Loucy (cell line): ENCODE data around the gene MUSK.

Experiments
- H2AFZ ChIP-seq: fragments of 200-600 bp; sonication (generic); 2 replicates; pipeline ENCODE4 v1.6.0; 2016; ENCODE audit warnings: antibody characterized with exemption, mild to moderate bottlenecking, low read length, moderate library complexity
- H3F3A ChIP-seq: fragments of 200-600 bp; 2 replicates; pipeline ENCODE4 v1.6.0; 2016; ENCODE audit warnings: antibody characterized with exemption, low read depth, mild to moderate bottlenecking
- H3K27me3 ChIP-seq: fragments of 200-600 bp; sonication (generic); 2 replicates; pipeline ENCODE4 v1.6.1; 2014; ENCODE audit warnings: low read length, mild to moderate bottlenecking; ENCODE audit not compliant: insufficient read depth, poor library complexity, severe bottlenecking
- H3K36me3 ChIP-seq: fragments of 200-600 bp; sonication (generic); 2 replicates; pipeline ENCODE4 v1.6.1; 2016; ENCODE audit warnings: low read length; ENCODE audit not compliant: insufficient read depth
- H3K4me1 ChIP-seq: fragments of 200-600 bp; sonication (generic); 2 replicates; pipeline ENCODE4 v1.5.1; 2014; ENCODE audit warnings: low read length, mild to moderate bottlenecking; ENCODE audit not compliant: insufficient read depth, poor library complexity, severe bottlenecking
- H3K4me2 ChIP-seq: fragments of 200-600 bp; sonication (generic); 2 replicates; pipeline ENCODE4 v1.6.0; 2014; ENCODE audit warnings: antibody characterized with exemption, low read length, low read depth, mild to moderate bottlenecking; ENCODE audit not compliant: poor library complexity, severe bottlenecking
- H3K4me3 ChIP-seq: fragments of 200-600 bp; sonication (generic); 2 replicates; pipeline ENCODE4 v1.5.1; 2014; ENCODE audit warnings: low read length, mild to moderate bottlenecking, mixed read lengths; ENCODE audit not compliant: poor library complexity, severe bottlenecking
- H3K79me2 ChIP-seq: fragments of 200-600 bp; sonication (generic); 2 replicates; pipeline ENCODE4 v1.6.1; 2014; ENCODE audit warnings: low read length; ENCODE audit not compliant: insufficient read depth
- H3K9ac ChIP-seq: fragments of 200-600 bp; sonication (generic); 2 replicates; pipeline ENCODE4 v1.6.0; 2014; ENCODE audit warnings: mild to moderate bottlenecking, low read depth, low read length, moderate library complexity; ENCODE audit not compliant: poor library complexity, severe bottlenecking
- H3K9me2 ChIP-seq: fragments of 200-600 bp; sonication (generic); replicated peaks from 2 replicates; pipeline ENCODE4 v1.6.1; 2016; ENCODE audit warnings: low read depth, low read length, mixed read lengths
- H3K9me3 ChIP-seq: fragments of 200-600 bp; sonication (generic); 2 replicates; pipeline ENCODE4 v1.6.1; 2014; ENCODE audit warnings: mild to moderate bottlenecking, antibody characterized with exemption, low read length, low read depth; ENCODE audit not compliant: insufficient read depth
- H4K20me1 ChIP-seq: fragments of 200-600 bp; sonication (generic); 2 replicates; pipeline ENCODE4 v1.6.0; 2014; ENCODE audit warnings: antibody characterized with exemption, low read length, mild to moderate bottlenecking; ENCODE audit not compliant: insufficient read depth, poor library complexity, severe bottlenecking
- EZH2phosphoT487 ChIP-seq: fragments of 200-600 bp; IDR thresholded peaks from 2 replicates; pipeline ENCODE4 v1.6.1; 2018; ENCODE audit warnings: antibody characterized with exemption, mild to moderate bottlenecking, moderate library complexity, borderline replicate concordance
- TF ChIP-seq, protein P1 (sequence below): fragments of 200-600 bp; sonication (generic); conservative IDR thresholded peaks from 2 replicates; pipeline ENCODE4 v1.5.1; 2014; ENCODE audit warnings: mild to moderate bottlenecking, antibody characterized with exemption, low read length

MUSK gene

DNA sequence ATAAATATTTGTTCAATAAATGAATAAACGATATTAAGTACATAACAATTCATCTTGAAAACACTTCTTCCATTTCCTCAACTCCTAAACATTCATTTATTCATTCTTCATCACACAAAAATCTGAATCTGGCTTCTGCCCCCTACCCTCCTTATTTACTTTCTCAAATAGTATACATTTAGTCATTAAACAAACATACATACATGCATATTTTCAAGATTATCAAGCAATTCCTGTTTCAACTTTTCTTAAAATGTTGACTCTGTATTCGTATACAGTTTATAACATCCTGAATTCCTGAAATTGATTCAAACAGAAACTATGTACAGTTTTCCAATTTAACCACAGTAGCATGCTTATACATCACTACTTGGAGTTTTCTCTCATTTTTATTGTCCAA is 129.0 kb downstream of the MUSK start:
- H4K20me1 ChIP-seq = no peaks in the 10 kb centered on the region
- H3K27me3 ChIP-seq = no peaks in the 10 kb centered on the region
- no peak overlapping the region for H3K9ac ChIP-seq
- H3F3A ChIP-seq = no peaks in the 10 kb centered on the region
- H3K9me3 ChIP-seq = no peaks in the 10 kb centered on the region
- no peaks in the 10 kb centered on the region for H3K4me1 ChIP-seq
- no peak overlapping the region for H3K4me2 ChIP-seq
- H2AFZ ChIP-seq = no peak overlapping the region
- H3K79me2 ChIP-seq = no peaks in the 10 kb centered on the region
- no peaks in the 10 kb centered on the region for H3K9me2 ChIP-seq
- no peaks in the 10 kb centered on the region for H3K36me3 ChIP-seq
- H3K4me3 ChIP-seq = no peak overlapping the region
- no peak for TF ChIP-seq EZH2phosphoT487

GRCh38 chr9:110799396-110799795 is 130.8 kb downstream of the MUSK start:
- Histone ChIP-seq H3F3A (no peaks in the 10 kb centered on the region), H3K9me2 (no peaks in the 10 kb centered on the region), H3K9me3 (no peaks in the 10 kb centered on the region), H3K27me3 (no peaks in the 10 kb centered on the region), H3K36me3 (no peaks in the 10 kb centered on the region), H3K9ac (no peak overlapping the region), H3K4me2 (no peak overlapping the region), H2AFZ (no peak overlapping the region), H4K20me1 (no peaks in the 10 kb centered on the region), H3K4me1 (no peaks in the 10 kb centered on the region), H3K4me3 (no peak overlapping the region), H3K79me2 (no peaks in the 10 kb centered on the region)
- no peak for TF ChIP-seq EZH2phosphoT487
- TF ChIP-seq, protein P1, sequence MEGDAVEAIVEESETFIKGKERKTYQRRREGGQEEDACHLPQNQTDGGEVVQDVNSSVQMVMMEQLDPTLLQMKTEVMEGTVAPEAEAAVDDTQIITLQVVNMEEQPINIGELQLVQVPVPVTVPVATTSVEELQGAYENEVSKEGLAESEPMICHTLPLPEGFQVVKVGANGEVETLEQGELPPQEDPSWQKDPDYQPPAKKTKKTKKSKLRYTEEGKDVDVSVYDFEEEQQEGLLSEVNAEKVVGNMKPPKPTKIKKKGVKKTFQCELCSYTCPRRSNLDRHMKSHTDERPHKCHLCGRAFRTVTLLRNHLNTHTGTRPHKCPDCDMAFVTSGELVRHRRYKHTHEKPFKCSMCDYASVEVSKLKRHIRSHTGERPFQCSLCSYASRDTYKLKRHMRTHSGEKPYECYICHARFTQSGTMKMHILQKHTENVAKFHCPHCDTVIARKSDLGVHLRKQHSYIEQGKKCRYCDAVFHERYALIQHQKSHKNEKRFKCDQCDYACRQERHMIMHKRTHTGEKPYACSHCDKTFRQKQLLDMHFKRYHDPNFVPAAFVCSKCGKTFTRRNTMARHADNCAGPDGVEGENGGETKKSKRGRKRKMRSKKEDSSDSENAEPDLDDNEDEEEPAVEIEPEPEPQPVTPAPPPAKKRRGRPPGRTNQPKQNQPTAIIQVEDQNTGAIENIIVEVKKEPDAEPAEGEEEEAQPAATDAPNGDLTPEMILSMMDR = no peak

GRCh38 chr9:110801426-110801825 is 132.8 kb downstream of the MUSK start:
- Histone ChIP-seq H4K20me1 (no peaks in the 10 kb centered on the region), H3K4me1 (no peaks in the 10 kb centered on the region), H3K27me3 (no peaks in the 10 kb centered on the region), H3K4me2 (no peak overlapping the region), H3K9me2 (no peaks in the 10 kb centered on the region), H2AFZ (no peak overlapping the region), H3K4me3 (no peak overlapping the region), H3K9ac (no peak overlapping the region), H3K79me2 (no peaks in the 10 kb centered on the region), H3F3A (no peaks in the 10 kb centered on the region), H3K36me3 (no peaks in the 10 kb centered on the region), H3K9me3 (no peaks in the 10 kb centered on the region)
- no peak for TF ChIP-seq EZH2phosphoT487
- TF ChIP-seq, protein P1 = no peak

DNA sequence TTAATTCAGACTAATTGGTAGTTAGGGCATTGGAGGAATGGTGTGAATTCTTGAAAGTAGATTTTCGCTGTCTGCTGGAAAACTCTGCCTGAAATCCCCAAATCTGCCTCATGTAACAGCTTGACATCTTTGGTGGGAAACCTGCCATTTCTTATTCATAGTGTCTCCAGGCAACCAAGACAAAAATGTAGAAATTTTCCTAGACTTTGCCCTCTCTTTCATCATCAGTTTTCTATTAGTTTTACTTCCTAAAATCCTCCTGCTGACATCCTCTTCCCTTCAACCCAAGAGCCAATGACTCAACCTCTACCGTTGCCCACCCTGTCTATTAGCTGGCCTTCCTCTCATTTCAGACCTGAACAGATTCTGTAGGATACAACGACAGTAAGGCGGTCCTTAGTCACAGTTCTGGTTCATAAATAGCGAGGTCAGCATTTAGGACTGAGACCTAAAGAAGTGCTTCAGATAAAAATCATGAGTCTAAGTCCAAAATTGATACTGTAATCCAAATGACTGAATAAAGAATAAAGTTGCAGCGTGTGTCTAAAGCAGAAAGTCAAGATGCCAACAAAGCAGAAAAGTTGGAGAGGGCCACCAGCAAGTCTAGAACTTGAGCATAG is 133.9 kb downstream of the MUSK start:
- H3K9ac ChIP-seq = no peak overlapping the region
- H3K79me2 ChIP-seq = no peaks in the 10 kb centered on the region
- no peaks in the 10 kb centered on the region for H3K27me3 ChIP-seq
- H3K4me3 ChIP-seq = no peak overlapping the region
- no peak overlapping the region for H2AFZ ChIP-seq
- TF ChIP-seq, protein P1 = no peak
- no peak for TF ChIP-seq EZH2phosphoT487
- H3K9me2 ChIP-seq = no peaks in the 10 kb centered on the region
- no peaks in the 10 kb centered on the region for H3K9me3 ChIP-seq
- no peaks in the 10 kb centered on the region for H3K4me1 ChIP-seq
- H3K4me2 ChIP-seq = no peak overlapping the region
- no peaks in the 10 kb centered on the region for H3K36me3 ChIP-seq
- H4K20me1 ChIP-seq = no peaks in the 10 kb centered on the region
- H3F3A ChIP-seq = no peaks in the 10 kb centered on the region
